ENCODE results near the gene PIKFYVE. TPM values are rescaled to one million over a fixed set of nuclear protein-coding genes. Genes with fewer than 3 reads are reported as not detected.
"Not testable (repeated sequence)": the region's sequence is repeated elsewhere in the genome, so short reads cannot be mapped to it uniquely, and the experiment has no call there.

The PIKFYVE gene
- total RNA-seq, 4 donors from 2014 or later = 11.5 to 58.8 (median 28.5) TPM

GRCh38 chr2:208254871-208255556 is 11.0 kb upstream of the PIKFYVE start, which contains the start of gene IDH1:
Gene IDH1, minus strand, starts transcription at chr2:208255071. Its CDS starts 3,520 bp downstream, at chr2:208251551.
- Histone ChIP-seq H3K27ac (peak within 1 kb of the TSS; percentile 68 to 74), H3K27me3 (no peaks in the 10 kb centered on the region), H3K9me3 (no peaks in the 10 kb centered on the region), H3K4me1 (peaks cover 0 to 7% of the 10 kb centered on the region in 2 donors), H3K4me3 (peak within 1 kb of the TSS; percentile 73 to 76), H3K36me3 (no peaks in the 10 kb centered on the region)
- intact Hi-C loops (cut with DNase I; ENCODE audit: low total_unique reads) = no loop called here
- TF ChIP-seq CTCF (IDR thresholded peaks at IDR 0.05) (peak in 3 of 4 experiments; percentile 23 to 41 (median 24)), POLR2A (IDR thresholded peaks at IDR 0.05) (peak in 1 of 2 donors; percentile 27)
- DNase-seq = peak; percentile 96 to 97

GRCh38 chr2:208255557-208256106 is 10.4 kb upstream of the PIKFYVE start:
- DNase-seq = no peak
- Histone ChIP-seq H3K9me3 (no peaks in the 10 kb centered on the region), H3K27me3 (no peaks in the 10 kb centered on the region)

GRCh38 chr2:208256192-208256782 is 9.8 kb upstream of the PIKFYVE start:
- TF ChIP-seq CTCF (IDR thresholded peaks at IDR 0.05) (no peak), POLR2A (IDR thresholded peaks at IDR 0.05) (no peak)
- Histone ChIP-seq H3K4me1 (peaks cover 0 to 7% of the 10 kb centered on the region in 2 donors), H3K4me3 (no peak overlapping the region), H3K27me3 (no peaks in the 10 kb centered on the region), H3K27ac (no peak overlapping the region), H3K9me3 (no peaks in the 10 kb centered on the region), H3K36me3 (no peaks in the 10 kb centered on the region)
- intact Hi-C loops (cut with DNase I; ENCODE audit: low total_unique reads) = no loop called here
- no peak for DNase-seq

More at GRCh38 chr2:208255557-208256106, 10.4 kb upstream of the PIKFYVE start:
- H3K4me1 ChIP-seq = peaks cover 0 to 7% of the 10 kb centered on the region in 2 donors
- no peaks in the 10 kb centered on the region for H3K36me3 ChIP-seq
- peak overlapping the region; percentile 73 to 76 for H3K4me3 ChIP-seq
- no peak for TF ChIP-seq POLR2A (IDR thresholded peaks at IDR 0.05)
- TF ChIP-seq CTCF (IDR thresholded peaks at IDR 0.05) = no peak
- intact Hi-C loops (cut with DNase I; ENCODE audit: low total_unique reads) = no loop called here
- H3K27ac ChIP-seq = peak overlapping the region; percentile 68 to 74

- DNase-seq = not testable (repeated sequence)
Measured at GRCh38 chr2:208256849-208257813, 8.9 kb upstream of the PIKFYVE start.

GRCh38 chr2:208265371-208265800 is 669 bp upstream of the PIKFYVE start:
- Histone ChIP-seq H3K36me3 (no peaks in the 10 kb centered on the region), H3K4me3 (peak overlapping the region; percentile 81 to 83), H3K4me1 (peaks cover 0 to 4% of the 10 kb centered on the region in 2 donors), H3K9me3 (no peaks in the 10 kb centered on the region), H3K27me3 (no peaks in the 10 kb centered on the region), H3K27ac (peak overlapping the region; percentile 91 to 93)
- TF ChIP-seq CTCF (IDR thresholded peaks at IDR 0.05) (no peak), POLR2A (IDR thresholded peaks at IDR 0.05) (no peak)
- DNase-seq = peak in 1 of 2 donors; percentile 24
- intact Hi-C loops (cut with DNase I; ENCODE audit: low total_unique reads) = loop anchor here (10.0 kb wide), 1 partner anchor 641 kb away; the partner anchor contains the start of gene METTL21A

More at GRCh38 chr2:208256849-208257813, 8.9 kb upstream of the PIKFYVE start:
- H3K36me3 ChIP-seq; H3K4me1 ChIP-seq; H3K27ac ChIP-seq; intact Hi-C loops (cut with DNase I; ENCODE audit: low total_unique reads); H3K9me3 ChIP-seq; H3K27me3 ChIP-seq; H3K4me3 ChIP-seq: not testable (repeated sequence)
